KOPT-K1 (cell line): ENCODE results near the gene OR10J4.

Experiments used
- H3K27ac ChIP-seq: fragments of 200-600 bp; sonication (generic); 2 replicates; pipeline ENCODE4 v1.5.1; 2016; ENCODE audit warnings: antibody characterized with exemption, mild to moderate bottlenecking, low read depth, low read length; ENCODE audit not compliant: poor library complexity, severe bottlenecking
- H3K36me3 ChIP-seq: fragments of 200-600 bp; sonication (generic); 2 replicates; pipeline ENCODE4 v1.5.1; 2017; ENCODE audit warnings: antibody characterized with exemption, mild to moderate bottlenecking, low read length, moderate library complexity; ENCODE audit not compliant: insufficient read depth
- H3K9me3 ChIP-seq: fragments of 200-600 bp; sonication (generic); 2 replicates; pipeline ENCODE4 v1.5.1; 2017; ENCODE audit warnings: antibody characterized with exemption, low read length, mild to moderate bottlenecking; ENCODE audit not compliant: insufficient read depth, poor library complexity, severe bottlenecking

Gene OR10J4

DNA sequence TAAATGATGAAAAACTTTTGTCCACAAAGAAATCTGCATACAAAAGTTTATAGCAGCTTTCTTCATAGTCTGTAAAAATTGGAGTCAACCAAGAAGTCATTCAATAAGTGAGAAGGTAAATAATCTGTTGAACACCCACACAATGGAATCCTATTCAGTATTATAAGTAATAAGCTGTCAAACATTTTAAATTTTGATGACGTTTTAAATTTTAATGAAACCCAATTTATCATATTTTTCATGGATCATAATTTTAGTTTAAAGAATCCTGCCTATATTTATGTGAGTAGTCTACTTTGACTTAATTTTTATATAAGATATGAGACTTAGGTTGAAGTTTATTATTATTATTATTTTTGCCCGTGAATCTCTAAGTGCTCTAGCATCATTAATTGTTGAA, 27.5 kb downstream of the OR10J4 start:
- Histone ChIP-seq H3K36me3 (no peaks in the 10 kb centered on the region), H3K9me3 (peaks cover 10% of the 10 kb centered on the region), H3K27ac (no peak overlapping the region)

DNA sequence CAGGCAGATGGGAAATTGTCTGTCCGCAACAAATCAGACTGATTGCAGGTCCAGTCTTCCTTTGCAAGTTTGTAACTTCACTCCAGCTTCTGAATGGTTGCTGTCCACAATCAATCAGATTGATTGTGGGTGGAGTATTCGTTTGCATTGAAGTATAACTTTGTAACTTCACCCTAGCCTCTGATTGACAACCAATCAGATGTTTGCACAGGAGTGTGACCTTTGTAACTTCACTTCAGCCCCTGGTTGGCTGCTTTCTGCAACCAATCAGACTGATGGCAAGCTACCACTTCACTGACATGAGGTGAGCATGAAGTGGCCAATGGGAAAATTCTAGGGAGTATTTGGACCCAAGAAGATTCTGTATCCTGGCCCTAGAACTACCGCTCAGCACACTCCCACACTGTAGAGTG, 33.2 kb downstream of the OR10J4 start:
- Histone ChIP-seq H3K36me3 (no peaks in the 10 kb centered on the region), H3K9me3 (peaks cover 10% of the 10 kb centered on the region), H3K27ac (no peak overlapping the region)

GRCh38 chr1:159468321-159468720, 36.3 kb downstream of the OR10J4 start:
- no peaks in the 10 kb centered on the region for H3K9me3 ChIP-seq
- H3K27ac ChIP-seq, result no peak overlapping the region

GRCh38 chr1:159469921-159470533, 38.0 kb downstream of the OR10J4 start:
- Histone ChIP-seq H3K36me3 (no peaks in the 10 kb centered on the region), H3K9me3 (no peaks in the 10 kb centered on the region), H3K27ac (no peak overlapping the region)

More at GRCh38 chr1:159468321-159468720, 36.3 kb downstream of the OR10J4 start:
- H3K36me3 ChIP-seq, result no peaks in the 10 kb centered on the region

GRCh38 chr1:159473335-159473734, 41.3 kb downstream of the OR10J4 start:
- no peaks in the 10 kb centered on the region for H3K9me3 ChIP-seq
- H3K27ac ChIP-seq, result no peak overlapping the region
- no peaks in the 10 kb centered on the region for H3K36me3 ChIP-seq

DNA sequence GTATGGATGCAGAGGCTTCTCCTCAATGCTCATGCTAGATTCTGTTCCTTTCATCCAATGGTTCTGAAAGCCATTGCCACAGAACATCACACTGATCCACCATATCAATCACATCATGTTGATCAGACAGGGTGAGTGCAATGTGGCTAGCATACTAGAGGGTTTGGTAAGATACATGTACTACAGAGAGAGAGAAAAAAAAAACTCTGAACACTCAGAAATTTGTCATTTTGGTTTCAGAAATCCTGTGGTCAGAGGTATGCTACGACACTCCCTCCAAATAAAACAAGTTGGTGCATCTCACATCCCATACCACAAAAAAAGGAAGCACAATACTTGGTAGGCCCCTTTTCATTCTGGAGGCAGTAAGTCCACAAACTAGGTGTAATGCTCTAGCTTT, 42.9 kb downstream of the OR10J4 start:
- Histone ChIP-seq H3K36me3 (no peaks in the 10 kb centered on the region), H3K27ac (no peak overlapping the region), H3K9me3 (no peaks in the 10 kb centered on the region)
